GM12873 (cell line): Measurements from ENCODE around the gene ATXN1L.

Experiments used
- CTCF ChIP-seq: IDR thresholded peaks from 2 replicates; pipeline ENCODE4 v1.5.1; 2012; ENCODE audit warnings: low read depth, mild to moderate bottlenecking, moderate library complexity, low read length, control low read depth; ENCODE audit not compliant: insufficient read depth; ENCODE audit errors: missing control alignments

ATXN1L gene

GRCh38 chr16:71873199-71873598 is 27.4 kb downstream of the ATXN1L start:
- no peak for TF ChIP-seq CTCF

- no peak for TF ChIP-seq CTCF
These were observed 33.1 kb downstream of the ATXN1L start for GRCh38 chr16:71878911-71879310.

DNA sequence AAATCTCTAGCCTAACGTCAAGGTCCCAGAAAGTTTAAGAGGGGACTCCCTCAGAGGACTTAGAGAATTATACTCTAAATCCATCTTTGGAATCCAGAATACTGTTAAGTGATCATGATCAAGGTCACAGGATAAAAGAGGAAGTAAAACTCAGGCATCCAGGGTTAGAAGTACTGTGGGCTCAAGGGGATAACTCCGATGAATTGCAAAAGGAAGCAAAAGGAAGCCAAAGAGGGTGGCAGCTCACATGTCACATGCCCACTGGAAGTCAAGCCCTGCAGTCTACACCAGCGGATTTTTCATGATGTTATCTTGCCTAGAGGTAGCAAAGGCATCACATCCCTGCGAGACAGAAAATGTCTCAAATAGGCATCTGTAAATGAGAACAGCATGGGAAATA is 34.4 kb downstream of the ATXN1L start:
- no peak for TF ChIP-seq CTCF

GRCh38 chr16:71882505-71883167 is 36.9 kb downstream of the ATXN1L start:
- TF ChIP-seq CTCF = peak; percentile 84

- TF ChIP-seq CTCF = no peak
These were observed 37.5 kb downstream of the ATXN1L start for GRCh38 chr16:71883168-71883848.

- TF ChIP-seq CTCF = peak; percentile 47
These were observed 38.3 kb downstream of the ATXN1L start, which contains the start of gene ZNF821 for GRCh38 chr16:71883849-71884638. TSS of gene ZNF821 (minus strand) at chr16:71884182. CDS start at chr16:71879946, 4,236 bp downstream.

GRCh38 chr16:71885261-71885650 is 39.5 kb downstream of the ATXN1L start:
- TF ChIP-seq CTCF = no peak
